Activated T-helper 2 cell treated with anti-CD3 and anti-CD28 coated beads, Interferon-gamma antibody, Interleukin-2, Interleukin-4, amounts not matched to agents 10 μg/mL and 5 μg/mL and 100 μg/mL, durations not matched to agents 14 hours and 24 hours and 36 hours (primary cell): ENCODE data around the gene SPDEF. TPM values are rescaled to one million over a fixed set of nuclear protein-coding genes. Genes with fewer than 3 reads are reported as not detected.

Experiments used
- DNase-seq: peaks from one replicate; pipeline ENCODE4 v3.0.0; 2021; ENCODE audit warnings: low spot score
- H3K27ac Mint-ChIP-seq: one replicate; pipeline ENCODE4 v1.8.0; 2021; ENCODE audit warnings: mixed read lengths
- H3K27me3 Mint-ChIP-seq: one replicate; pipeline ENCODE4 v1.8.0; 2021; ENCODE audit warnings: low read depth, mixed read lengths
- H3K36me3 Mint-ChIP-seq: one replicate; pipeline ENCODE4 v1.8.0; 2021; ENCODE audit warnings: low read depth, mixed read lengths
- H3K4me1 Mint-ChIP-seq: one replicate; pipeline ENCODE4 v1.8.0; 2021; ENCODE audit warnings: low read depth, mixed read lengths
- H3K4me3 Mint-ChIP-seq: one replicate; pipeline ENCODE4 v1.8.0; 2021; ENCODE audit warnings: low read depth, mild to moderate bottlenecking, moderate library complexity, mixed read lengths
- H3K9me3 Mint-ChIP-seq: one replicate; pipeline ENCODE4 v1.8.0; 2021; ENCODE audit warnings: mixed read lengths
- intact Hi-C: fragments of 100-400 bp; cut with micrococcal nuclease; formaldehyde crosslinking; loops from one replicate; pipeline ENCODE4 v1.15.1; 2023
- total RNA-seq: library from RNA; stranded (reverse); gene quantifications from 2 replicates; pipeline ENCODE4 v1.2.3, GENCODE V29; 2022

SPDEF gene
- total RNA-seq, 1 donor from 2014 or later: 0.16 TPM

GRCh38 chr6:34524499-34524898, 31.6 kb downstream of the SPDEF start:
- Mint-ChIP-seq H3K4me1 (peaks cover 3% of the 10 kb centered on the region), H3K27ac (no peak overlapping the region), H3K27me3 (peaks cover 5% of the 10 kb centered on the region), H3K9me3 (no peaks in the 10 kb centered on the region), H3K4me3 (no peak overlapping the region), H3K36me3 (no peaks in the 10 kb centered on the region)
- no peak for DNase-seq
- intact Hi-C loops: no loop called here

- H3K4me1 Mint-ChIP-seq: peaks cover 3% of the 10 kb centered on the region
- H3K27me3 Mint-ChIP-seq: peaks cover 5% of the 10 kb centered on the region
- no peaks in the 10 kb centered on the region for H3K9me3 Mint-ChIP-seq
- H3K36me3 Mint-ChIP-seq: no peaks in the 10 kb centered on the region
- DNase-seq: no peak
- no peak overlapping the region for H3K27ac Mint-ChIP-seq
- no peak overlapping the region for H3K4me3 Mint-ChIP-seq
- intact Hi-C loops: no loop called here
Observed at GRCh38 chr6:34523441-34524206, 32.5 kb downstream of the SPDEF start.

DNA sequence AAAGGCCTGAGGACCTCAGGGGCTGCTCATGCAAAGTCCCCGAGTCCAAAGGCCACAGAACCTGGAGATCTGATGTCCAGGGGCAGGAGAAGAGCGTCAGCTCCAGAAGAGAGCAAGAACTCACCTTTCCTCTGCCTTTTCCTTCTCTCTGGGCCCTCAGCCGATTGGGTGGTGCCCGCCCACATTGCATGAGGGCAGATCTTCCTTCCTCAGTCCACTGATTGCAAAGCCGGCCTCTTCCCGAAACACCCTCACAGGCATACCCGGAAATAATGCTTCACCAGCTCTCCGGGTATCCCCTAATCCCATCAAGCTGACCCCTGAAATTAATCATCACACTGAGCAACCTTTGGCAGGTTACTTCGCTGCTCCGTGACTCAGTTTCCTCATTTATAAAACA, 33.4 kb downstream of the SPDEF start:
- intact Hi-C loops: no loop called here
- no peak for DNase-seq
- no peaks in the 10 kb centered on the region for H3K9me3 Mint-ChIP-seq
- H3K4me3 Mint-ChIP-seq: no peak overlapping the region
- no peaks in the 10 kb centered on the region for H3K27me3 Mint-ChIP-seq
- H3K36me3 Mint-ChIP-seq: no peaks in the 10 kb centered on the region
- H3K27ac Mint-ChIP-seq: no peak overlapping the region
- peaks cover 2% of the 10 kb centered on the region for H3K4me1 Mint-ChIP-seq

GRCh38 chr6:34521463-34522285, 34.5 kb downstream of the SPDEF start:
- Mint-ChIP-seq H3K36me3 (no peaks in the 10 kb centered on the region), H3K27ac (no peak overlapping the region), H3K9me3 (no peaks in the 10 kb centered on the region), H3K4me1 (no peaks in the 10 kb centered on the region), H3K27me3 (no peaks in the 10 kb centered on the region), H3K4me3 (no peak overlapping the region)
- intact Hi-C loops: no loop called here
- DNase-seq: no peak

DNA sequence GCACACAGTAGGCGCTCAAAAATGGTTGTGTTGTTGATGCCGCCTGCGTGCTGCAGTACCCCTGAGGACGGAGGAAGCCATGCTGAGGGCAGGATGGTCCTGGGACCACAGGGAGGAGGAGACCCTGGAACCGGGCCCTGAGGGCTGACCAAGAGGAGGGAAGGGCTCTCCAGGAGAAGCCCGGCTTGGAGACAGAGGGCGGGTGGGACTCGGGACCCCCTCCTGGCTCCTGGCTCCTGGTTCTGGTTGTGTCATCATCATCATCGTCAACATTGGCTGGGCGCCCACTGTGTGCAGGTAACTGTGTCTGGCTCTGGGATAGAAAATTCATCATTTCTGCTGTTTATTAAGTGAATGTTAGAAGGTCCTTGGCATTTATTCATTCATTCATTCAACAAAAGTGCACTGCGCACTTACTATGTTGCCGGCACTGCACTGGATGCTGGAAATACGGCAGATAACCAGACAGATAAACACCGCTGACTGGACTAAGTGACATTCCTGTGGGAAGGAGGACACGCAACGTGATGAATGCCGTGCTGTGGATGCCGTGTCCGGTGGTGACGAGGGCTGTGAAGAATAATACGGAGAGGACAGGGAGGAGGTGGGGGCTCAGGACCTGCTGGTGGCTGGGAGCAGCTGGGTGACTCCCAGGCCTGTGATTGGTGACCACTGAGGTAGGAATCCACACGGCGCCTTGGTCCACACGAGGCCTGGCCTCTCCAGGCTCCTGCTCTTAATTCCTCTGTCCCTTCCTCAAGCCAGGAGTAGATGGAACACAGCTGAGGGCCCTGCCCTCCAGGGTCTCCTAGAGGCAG, 35.3 kb downstream of the SPDEF start:
- no peaks in the 10 kb centered on the region for H3K9me3 Mint-ChIP-seq
- H3K4me3 Mint-ChIP-seq: no peak overlapping the region
- H3K27ac Mint-ChIP-seq: no peak overlapping the region
- no peaks in the 10 kb centered on the region for H3K27me3 Mint-ChIP-seq
- intact Hi-C loops: no loop called here
- DNase-seq: no peak
- no peaks in the 10 kb centered on the region for H3K4me1 Mint-ChIP-seq
- H3K36me3 Mint-ChIP-seq: no peaks in the 10 kb centered on the region

- DNase-seq: no peak
- H3K27ac Mint-ChIP-seq: no peak overlapping the region
- no peaks in the 10 kb centered on the region for H3K27me3 Mint-ChIP-seq
- no peaks in the 10 kb centered on the region for H3K36me3 Mint-ChIP-seq
- H3K9me3 Mint-ChIP-seq: no peaks in the 10 kb centered on the region
- intact Hi-C loops: no loop called here
- no peak overlapping the region for H3K4me3 Mint-ChIP-seq
- H3K4me1 Mint-ChIP-seq: no peaks in the 10 kb centered on the region
Observed at GRCh38 chr6:34519971-34520644, 36.0 kb downstream of the SPDEF start.

- intact Hi-C loops: no loop called here
- Mint-ChIP-seq H3K4me3 (no peak overlapping the region), H3K36me3 (no peaks in the 10 kb centered on the region), H3K27ac (no peak overlapping the region), H3K27me3 (peaks cover 4% of the 10 kb centered on the region), H3K4me1 (no peaks in the 10 kb centered on the region), H3K9me3 (no peaks in the 10 kb centered on the region)
- no peak for DNase-seq
Observed at GRCh38 chr6:34518669-34519365, 37.3 kb downstream of the SPDEF start.

DNA sequence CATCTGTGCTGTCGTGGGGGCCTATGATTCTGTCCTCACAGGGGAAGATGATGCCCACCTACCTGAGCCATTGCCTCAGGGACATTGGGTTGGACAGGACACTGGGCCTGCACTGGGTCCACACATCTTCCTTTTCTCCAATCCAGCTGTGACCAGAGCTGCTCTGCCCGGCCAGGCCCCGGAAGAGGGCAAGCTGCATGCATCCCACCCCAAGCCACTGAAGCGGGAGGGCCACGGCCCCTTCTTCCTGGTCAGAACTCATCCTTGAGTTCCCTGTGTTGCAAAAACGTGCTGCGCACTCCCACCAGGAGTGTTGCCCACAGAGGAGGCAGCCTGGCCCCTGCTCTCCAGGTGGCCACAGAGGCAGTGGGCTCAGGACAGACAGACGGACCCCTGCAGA, 38.2 kb downstream of the SPDEF start:
- Mint-ChIP-seq H3K27ac (no peak overlapping the region), H3K36me3 (no peaks in the 10 kb centered on the region), H3K4me1 (no peaks in the 10 kb centered on the region), H3K4me3 (no peak overlapping the region), H3K27me3 (peaks cover 4% of the 10 kb centered on the region), H3K9me3 (no peaks in the 10 kb centered on the region)
- intact Hi-C loops: no loop called here
- DNase-seq: no peak

DNA sequence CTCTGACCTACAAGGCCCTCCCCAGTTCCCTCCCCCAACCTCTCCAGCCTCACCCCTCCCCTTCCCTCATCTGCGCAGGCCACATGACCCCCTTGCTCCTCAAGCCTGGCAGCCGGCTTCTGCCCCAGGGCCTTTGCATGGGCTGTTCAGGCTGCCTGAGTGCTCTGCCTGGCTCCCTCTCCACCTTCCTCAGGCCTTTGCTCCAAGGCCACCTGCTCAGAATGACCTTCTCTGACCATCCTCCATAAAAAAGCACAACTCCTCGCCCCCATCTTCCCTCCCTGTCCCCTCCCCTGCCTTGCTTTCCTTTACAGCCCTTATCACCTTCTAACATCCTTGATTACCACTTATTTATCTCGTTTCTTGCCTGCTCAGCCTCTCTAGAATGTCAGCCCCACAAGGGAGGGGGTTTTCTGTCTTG, 38.7 kb downstream of the SPDEF start:
- Mint-ChIP-seq H3K36me3 (no peaks in the 10 kb centered on the region), H3K27ac (no peak overlapping the region), H3K9me3 (no peaks in the 10 kb centered on the region), H3K27me3 (peaks cover 4% of the 10 kb centered on the region), H3K4me1 (no peaks in the 10 kb centered on the region), H3K4me3 (no peak overlapping the region)
- no peak for DNase-seq
- intact Hi-C loops: no loop called here

DNA sequence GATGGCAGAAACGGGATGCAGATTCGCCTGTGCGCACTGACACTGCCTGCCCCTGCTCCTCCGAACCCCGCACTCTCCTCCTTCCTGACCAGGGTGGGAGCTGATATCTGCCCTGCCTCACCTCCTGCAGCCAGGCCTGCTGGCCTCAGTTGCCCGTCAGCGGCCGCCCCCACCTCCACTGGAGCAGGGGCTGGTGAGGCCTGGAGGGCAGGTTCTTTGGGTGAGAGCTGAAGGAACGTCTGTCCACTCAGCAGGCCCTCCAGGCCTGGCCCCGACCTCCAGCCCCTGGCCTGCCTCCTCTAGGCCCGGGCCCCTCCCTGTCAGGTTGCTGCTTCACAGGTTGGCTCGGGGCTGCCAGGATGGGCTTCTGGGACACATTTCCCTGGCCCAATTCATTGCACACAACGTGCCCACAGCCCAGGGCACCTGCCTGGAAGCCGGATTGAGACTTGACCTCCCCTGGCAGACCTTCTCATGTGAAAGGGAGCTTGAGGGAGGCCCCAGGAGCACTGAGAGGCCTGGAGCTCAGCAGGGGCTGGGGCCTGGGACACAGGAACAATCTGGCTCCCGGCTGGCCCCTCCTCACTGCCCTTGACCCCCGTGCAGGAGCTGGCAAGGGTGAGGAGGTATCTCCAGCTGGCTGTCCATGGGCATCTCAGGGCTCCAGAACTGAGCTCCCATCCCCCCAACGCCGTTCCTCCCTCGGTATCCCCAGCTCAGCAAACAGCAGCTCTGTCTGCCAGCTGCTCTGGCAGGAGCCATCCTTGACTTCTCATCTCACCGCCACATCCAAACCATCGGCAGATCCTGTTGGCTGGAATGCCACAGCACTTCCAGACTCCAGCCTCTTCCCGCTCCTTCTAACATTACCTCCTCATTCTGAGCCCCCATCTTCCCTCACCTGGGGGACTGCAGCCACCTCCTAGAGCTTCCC, 39.5 kb downstream of the SPDEF start:
- Mint-ChIP-seq H3K4me3 (no peak overlapping the region), H3K27ac (no peak overlapping the region), H3K27me3 (peaks cover 6% of the 10 kb centered on the region), H3K4me1 (no peaks in the 10 kb centered on the region), H3K36me3 (no peaks in the 10 kb centered on the region), H3K9me3 (no peaks in the 10 kb centered on the region)
- DNase-seq: no peak
- intact Hi-C loops: no loop called here
